Pulmonary artery endothelial cell (primary cell): ENCODE measurements around the gene STX3. TPM values are rescaled to one million over a fixed set of nuclear protein-coding genes. Genes with fewer than 3 reads are reported as not detected.
"Not testable (repeated sequence)": the region's sequence is repeated elsewhere in the genome, so short reads cannot be mapped to it uniquely, and the experiment has no call there.

ENCODE experiments used
- DNase-seq: peaks from one replicate; pipeline ENCODE4 v3.0.0-alpha.2; 2011; ENCODE audit warnings: low read depth, low spot score
- total RNA-seq: library from RNA; depleted of rRNA; stranded (reverse); fragments of >200 nt; gene quantifications from 2 replicates; pipeline ENCODE4 v1.2.3, GENCODE V29; 2014

STX3 gene
- total RNA-seq, 1 donor from 2014 or later: 26.7 TPM

DNA sequence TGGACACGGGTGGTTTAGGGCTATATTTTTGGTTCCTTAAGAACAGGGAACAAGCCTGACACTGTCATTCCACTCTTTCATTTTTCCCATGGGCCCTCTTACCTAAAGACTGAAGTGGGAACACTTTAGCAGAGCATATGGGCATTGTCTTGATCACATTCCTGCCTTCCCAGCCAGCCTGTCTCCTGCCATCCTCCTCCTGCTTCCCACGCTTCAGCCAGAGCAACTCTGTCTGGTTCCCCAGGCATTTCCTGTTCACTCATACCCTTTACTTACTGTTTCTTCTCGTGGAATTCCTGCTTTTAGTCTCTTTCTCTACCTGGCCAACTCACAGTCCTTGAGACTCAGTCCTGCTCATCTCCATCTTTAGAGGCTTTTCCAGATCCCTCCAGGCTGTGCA is 32.6 kb downstream of the STX3 start:
- DNase-seq: peak; percentile 80

DNA sequence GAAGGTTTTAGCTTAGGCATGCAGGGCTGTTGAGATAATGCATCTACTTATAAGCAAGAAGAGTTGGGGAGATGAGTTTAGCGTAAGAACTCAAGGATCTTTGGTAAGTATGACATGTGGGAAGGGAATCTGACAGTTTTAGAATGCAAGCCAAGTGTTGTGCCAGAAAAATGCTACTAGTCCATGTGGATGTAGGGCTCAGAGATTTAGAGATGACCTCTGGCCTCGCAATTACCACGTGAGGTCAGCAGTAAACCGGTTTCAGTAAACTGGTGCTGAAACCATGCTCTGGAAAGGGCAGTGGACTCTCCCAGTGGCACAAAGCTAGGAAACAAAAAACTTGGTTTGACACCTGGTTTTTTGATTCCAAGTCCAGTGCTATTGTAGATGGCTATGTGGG is 36.5 kb downstream of the STX3 start:
- DNase-seq: no peak

DNA sequence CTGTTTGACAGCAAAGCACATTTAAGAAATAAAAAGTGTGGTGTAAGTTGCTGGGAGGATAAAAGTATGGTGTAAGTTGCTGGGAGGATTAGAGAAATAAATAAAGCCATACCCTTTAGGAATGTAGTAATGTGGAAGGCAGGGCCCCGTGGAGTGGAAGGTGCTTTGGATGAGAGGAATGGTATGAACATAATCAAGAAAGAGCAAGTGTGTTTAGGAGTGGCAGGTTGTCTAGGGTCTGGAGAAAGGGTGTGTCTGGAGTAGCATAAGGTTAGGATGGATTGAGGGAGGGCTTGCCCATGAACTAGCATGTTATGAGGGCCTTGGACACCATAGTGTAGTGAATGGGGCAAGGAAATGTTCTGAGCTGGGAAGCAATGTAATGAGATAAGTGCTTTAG is 37.3 kb downstream of the STX3 start:
- DNase-seq: no peak

DNA sequence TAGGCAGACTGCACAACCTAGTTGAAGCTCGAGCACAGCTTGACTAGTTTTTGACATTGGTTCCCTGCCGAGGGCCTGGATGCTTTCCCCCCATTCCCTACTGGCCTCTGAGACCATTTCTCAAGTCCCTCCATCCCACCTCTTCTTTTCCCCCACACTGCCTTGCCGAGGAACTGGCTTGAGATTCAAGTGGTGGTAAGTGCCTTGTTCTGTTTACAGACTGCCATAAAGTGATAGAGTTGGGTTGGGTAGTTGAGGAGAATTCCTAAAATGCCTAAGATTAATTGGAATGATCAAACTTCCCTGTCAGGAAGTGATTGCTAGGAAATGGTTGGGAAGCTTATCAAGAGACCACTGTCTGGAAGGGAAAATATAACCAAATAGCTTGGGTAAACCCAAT is 39.2 kb downstream of the STX3 start:
- DNase-seq: no peak

DNA sequence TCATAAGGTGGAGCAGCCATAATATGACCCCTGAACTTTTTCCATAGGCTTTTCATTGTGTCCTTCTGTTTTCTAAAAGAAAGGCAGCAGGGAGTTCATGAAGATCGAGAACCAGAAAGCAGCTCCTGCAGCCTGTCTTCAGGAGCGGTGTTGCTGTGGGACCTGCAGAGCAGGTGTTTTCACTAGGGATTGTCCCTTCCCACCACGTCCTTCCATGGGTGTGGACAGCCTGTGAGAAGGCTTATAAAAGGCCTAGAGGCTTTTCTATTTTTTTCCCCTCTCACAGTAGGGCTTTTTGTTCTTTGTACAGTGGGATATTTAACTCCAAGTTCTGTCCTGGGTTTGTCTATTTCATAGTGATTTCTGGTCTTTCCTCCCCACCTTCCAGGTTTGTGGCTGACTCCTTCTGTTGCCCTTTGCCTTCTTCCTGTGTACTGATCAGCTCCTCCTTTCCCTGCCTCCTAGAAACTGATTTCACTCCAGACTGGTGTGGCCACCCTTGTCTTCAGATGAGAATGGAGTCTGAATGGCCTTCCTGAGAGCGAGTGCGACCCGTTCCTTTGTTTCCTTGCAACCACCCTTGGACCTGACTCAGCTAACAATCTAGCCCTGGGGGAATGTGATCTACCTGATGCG is 45.3 kb downstream of the STX3 start:
- DNase-seq: no peak

DNA sequence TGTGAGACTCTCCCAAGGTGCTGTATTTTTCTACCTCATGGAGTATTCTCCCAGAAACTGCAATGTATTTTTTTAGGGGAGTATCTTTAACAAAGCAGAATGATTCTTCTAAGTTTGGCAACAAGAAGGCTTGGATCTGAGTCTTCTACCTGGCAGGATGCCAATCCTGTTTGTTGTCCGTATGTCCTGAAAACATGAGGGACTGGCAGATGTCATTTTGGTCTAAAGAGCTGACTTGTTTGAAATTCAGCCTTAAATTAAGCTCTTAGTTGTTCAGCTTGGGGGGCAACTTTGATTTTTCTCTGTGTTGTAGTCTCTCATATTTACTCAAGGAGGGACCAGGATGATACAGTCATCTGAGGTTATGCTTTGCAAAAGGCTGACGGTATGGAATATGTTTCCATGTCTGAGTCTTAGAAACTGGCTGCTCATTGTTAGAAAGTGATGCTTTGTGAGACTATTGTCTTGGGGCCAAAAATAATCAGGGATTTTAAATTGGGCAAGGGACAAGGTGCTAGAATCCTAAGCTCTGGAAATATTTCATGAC is 46.1 kb downstream of the STX3 start:
- DNase-seq: no peak

DNA sequence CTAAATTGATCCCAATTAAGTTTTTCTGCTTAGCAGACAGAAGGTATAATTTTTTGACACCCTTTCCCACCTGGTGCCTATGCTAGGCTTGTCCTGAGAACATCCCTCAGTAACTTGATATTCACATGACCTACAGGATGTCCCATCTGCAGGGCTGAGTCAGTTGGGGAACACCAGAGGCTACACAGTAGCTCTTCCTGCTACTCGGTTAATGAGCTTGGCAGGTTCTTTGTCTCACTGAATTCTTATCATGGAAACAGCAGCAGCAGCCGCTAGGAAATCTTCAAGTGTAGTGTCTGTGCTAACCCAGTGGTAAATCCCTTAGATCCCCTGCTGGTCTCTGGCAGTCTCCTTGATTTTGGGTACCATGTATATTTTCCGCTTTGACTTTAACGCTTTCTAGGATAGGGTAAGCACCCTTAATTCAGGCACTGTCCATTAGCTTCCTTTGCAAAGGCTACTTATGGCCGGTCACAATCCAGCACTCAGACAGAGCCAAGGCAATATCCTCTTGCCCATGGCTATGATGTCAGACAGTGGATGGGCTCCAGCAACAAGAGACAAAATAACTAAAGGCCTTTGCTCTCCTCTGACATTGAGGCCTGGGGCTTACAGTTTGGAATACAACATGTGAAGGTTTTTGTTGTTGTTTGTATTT is 46.9 kb downstream of the STX3 start:
- DNase-seq: no peak

DNA sequence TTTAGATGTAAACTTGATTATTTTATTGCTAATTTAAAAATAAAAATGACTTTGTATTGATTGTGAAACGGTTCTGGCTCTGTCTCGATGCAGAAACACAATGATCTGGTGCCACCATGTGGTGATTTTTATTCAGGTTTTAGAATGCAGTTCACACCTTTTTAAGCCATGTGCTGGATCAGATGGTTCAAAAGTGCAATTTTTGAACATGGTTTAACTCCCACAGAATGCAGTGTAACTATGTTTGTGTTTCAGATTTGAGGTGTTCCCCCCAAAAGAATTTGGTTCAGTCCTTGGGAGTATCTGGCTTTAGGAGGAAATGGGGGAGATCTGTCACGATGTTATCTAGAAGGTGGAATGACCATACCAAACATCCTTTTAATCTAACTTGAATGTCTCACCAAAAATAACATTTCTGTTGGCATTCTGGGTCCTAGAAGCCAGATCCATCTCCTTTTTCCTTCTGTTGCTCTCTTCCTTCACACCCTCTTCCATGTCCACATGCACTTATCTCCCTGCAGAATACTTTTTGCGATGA is 47.5 kb downstream of the STX3 start:
- no peak for DNase-seq

DNA sequence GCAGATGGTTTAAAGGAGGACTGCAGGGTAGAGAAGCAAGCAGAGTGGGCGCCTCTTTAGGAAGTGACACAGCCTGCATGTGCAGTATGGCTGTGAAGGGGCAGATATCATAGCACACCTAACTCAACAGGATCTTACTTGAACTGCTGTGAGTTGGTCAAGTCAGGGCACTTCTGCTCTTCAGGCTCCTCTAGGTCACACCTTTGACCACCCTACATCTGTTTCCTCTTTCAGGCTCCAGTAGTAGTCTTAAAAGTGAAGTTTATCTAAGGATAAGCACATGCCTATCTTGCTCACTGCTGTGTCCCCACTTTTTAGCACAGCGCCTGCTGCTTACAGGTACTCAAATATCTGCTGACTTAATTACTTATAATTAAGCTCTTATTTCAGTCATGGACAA is 48.9 kb downstream of the STX3 start:
- DNase-seq: no peak

DNA sequence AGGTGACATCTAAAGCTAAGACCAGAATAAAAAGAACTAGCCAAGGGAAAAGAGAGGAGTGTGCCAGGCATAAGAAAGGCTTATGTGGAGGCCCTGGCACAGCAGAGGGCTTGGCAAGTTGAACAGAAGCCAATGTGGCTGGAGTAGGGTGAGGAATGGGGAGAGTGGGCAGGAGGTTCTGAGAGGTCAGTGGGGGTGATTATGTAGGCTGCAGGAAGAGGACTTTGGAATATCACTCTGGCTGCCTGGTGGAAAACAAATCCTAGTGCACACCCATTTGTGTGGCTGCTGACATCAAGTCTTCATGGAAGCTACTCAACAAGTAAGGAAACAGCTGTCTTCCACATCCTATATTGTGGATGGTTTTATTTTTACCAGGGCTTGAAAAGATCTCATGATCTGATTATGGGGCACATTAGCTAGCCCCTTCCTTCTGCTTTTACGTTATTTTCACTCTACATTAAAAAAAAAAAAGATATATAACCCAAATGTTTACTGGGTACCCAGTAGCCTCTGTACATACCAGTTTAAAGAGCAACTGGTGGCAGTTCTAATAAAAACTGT is 52.0 kb downstream of the STX3 start:
- no peak for DNase-seq

DNA sequence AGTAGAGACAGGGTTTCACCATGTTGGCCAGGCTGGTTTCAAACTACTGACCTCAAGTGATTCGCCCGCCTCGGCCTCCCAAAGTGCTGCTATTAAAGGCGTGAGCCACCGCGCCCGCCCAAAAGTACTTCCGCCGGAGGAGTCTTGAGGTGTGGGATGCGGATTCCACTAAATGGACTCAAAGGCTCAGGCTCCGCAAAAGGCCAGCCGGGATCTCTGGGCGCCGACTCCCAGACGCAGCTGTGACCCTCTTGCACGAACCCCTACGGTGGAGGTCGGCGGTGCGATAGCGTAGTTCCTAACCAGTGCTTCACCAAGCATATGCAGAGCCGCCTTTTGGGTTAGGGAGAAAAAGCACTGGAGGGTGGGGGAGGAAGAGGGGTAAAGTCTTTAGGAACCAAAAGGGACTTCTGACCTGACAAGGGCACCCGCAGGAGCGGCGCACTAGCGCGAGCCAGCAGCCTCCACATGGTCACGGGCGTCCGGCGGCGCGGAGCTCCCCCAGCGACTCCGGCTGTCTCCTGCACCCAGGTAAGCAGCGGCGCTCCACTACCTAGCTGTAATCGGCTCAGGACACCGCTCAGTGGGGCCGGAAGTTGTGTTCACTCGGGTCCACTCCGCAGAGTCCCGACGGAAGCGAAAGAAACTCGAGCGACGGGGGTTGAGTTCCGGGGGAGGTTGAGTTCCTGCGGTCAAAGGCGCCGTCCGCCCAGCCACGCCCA is 55.2 kb downstream of the STX3 start, which contains the start of gene MRPL16:
MRPL16 (minus strand) TSS at position 590 of the 722 bp plus-strand sequence; CDS start at position 470, 120 bp downstream.
- DNase-seq: no peak

DNA sequence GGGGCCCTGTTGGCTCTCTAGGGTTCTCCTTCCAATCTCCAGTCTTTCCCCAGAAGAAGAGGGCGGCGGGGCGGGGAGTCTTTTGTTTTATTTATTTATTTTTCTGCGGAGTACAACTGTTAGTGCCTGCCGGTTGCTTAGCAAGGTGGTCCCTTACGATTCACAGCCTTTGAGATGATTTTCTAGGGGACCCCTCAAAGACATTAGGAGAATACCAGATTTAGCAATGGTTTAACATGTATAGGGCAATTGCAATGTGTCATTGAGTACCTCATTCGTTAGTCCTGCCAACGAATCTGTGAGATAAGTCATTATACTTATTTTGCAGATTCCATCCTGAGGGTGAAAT is 55.7 kb downstream of the STX3 start:
- DNase-seq: no peak

DNA sequence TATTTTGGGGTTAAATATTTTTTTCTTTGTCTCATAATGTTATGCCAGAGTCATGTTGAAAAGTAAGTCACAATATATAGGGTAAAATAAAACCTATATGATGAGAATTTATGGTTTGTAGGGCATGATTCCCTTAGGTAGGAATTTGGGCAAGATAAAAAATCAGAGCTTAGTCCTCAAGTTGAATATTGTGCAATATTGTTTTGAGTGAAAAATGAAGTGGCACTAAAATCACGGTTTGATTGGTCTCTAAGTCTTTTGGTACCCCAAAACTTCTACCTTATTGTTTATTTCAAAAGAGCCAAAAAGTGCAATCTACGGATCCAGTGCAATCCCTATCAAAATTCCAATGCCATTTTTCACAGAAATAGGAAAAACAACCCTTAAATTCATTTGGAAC is 57.0 kb downstream of the STX3 start:
- no peak for DNase-seq

DNA sequence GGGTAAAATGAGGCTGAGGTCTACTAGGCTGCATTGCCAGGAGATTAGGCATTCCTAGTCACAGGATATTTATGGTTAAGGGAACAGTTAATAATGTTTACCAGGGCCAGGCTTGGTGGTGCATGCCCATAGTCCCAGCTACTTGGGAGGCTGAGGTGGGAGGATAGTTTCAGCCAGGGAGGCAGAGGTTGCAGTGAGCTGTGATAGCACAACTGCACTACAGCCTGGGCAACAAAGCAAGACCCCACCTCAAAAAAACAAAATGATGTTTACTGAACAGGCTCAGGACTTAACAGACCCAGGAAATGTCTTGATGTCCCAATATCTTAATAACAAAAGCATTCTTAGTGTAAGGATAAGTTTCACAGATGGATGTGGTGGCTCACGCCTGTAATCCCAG is 58.2 kb downstream of the STX3 start:
- no peak for DNase-seq

DNA sequence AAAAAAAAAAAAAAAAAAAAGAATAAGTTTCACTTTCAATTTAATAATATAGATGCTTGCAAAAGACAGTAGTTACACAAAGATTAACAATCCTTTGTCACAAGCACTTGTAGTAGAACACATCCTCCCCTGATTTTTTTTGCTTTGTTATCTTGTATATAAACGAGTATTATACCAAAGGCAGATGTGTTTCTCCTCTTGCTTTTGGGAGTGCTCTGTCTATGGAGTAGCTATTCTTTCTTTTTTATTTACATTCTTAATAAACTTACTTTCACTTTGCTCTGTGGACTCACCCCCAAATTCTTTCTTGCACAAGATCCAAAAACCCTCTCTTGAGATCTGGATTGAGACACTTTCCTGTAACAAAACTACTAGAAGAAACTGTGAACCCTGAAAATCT is 58.8 kb downstream of the STX3 start:
- no peak for DNase-seq

DNA sequence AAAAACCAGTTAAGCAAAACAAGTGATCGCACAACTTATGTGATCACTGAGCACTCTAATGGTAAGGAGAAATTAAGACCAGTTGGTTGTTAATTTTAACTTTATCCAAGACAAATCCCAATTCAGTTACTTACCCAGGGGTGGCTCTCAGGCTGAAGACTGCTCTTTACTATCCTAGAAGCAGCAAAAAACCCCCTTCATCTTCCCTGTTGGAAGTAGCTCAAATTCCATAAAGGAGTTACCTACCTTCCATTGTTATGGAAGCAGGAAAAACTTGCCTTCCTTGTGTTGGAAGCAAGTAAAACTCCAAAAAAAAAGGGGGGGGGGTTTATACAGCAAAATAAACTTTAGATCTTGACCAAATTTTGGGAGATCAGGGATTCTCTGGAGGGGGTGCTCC is 60.6 kb downstream of the STX3 start:
- DNase-seq: no peak

DNA sequence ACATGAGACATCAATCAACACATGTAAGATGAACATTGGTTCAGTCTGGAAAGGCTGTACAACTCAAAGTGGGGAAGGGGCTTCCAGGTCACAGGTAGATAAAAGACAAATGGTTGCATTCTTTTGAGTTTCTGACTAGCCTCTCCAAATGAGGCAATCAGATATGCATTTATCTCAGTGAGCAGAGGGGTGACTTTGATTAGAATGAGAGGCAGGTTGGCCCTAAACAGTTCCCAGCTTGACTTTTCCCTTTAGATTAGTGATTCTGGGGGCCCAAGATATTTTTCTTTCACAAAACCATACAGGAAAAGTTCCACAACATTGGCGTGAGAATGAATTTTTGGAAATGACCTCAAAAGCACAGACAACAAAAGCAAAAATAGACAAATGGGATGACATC is 61.3 kb downstream of the STX3 start:
- DNase-seq: not testable (repeated sequence)

DNA sequence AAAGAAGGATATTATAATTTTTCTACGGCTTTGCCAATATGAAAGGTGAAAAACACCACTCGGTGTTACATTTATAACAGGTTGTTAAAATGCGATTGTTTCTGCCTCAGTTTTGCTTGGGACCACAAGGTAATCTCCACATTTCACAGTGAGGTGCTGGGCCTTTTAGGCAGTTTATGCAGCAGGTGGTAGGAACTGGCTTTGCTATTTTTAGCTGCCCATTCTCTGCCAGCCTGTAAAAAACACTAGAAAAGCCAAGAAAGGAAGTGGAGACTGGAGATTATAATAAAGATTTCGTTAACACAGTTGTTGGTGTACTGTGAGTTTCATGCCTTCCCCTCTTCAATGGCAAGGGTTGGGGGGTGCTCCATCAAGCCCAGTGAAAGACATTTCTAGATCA is 63.4 kb downstream of the STX3 start:
- DNase-seq: no peak

DNA sequence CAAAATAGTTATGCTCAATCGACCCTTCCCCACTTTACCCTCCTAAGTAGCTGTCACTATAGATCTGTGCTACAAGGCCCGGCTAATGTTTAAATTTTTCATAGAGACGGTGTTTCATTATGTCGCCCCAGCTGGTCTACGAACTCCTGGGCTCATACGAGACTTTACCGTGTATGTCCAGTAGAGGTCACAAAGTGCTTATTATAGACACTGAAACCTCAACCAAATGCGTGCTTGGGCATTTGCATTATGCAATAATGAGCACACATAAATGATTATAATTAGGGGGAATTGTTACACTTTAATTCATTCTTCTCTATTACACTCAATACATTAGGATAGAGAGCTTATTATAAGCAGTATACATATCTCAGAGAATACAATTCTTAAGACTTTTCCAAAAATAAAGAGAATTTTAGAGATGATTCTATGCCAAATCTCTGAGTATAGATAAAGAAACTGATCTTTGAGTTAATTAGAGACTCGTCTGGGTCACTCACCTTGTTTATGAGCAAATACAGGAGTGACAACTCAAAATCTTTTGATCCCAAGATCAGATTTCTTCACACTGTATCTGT is 67.9 kb downstream of the STX3 start:
- DNase-seq: no peak

DNA sequence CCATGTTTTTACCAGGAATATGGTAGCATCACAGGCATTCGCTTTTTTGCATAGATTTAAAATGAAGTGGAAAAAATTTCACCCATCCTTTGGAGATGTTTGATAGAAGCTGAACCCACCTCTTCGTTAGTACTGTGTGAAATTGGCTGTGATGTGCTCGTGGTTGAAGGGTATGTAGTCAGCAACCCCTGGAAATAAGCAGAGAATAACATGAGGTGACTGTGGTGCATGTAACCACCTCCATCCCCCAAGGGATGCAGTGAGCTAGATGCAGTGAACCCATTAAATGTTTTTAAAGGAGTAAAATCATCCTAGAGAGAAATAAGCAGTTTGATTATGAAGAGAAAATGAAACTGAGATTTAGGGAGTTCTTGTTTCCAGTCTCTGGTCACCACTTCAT is 74.2 kb downstream of the STX3 start:
- DNase-seq: no peak

DNA sequence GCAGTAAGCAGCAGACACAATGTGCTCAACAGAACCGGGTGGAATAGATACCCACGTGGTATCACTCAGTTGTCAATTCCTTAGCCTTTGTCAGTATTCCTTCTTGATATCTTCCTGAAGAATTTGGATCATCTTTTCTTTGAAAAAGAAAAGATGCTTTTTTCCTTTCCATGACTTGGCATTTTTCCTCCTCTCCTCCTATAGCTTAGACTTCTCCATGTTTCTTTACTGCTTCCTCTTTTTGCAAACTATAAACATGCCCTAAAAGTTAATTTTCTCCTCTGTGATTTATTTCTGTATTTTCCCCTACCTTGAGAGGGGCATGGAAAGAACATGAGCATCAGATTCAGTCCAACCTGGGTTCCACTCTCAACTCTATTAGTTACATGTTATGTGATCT is 78.4 kb downstream of the STX3 start:
- DNase-seq: no peak

DNA sequence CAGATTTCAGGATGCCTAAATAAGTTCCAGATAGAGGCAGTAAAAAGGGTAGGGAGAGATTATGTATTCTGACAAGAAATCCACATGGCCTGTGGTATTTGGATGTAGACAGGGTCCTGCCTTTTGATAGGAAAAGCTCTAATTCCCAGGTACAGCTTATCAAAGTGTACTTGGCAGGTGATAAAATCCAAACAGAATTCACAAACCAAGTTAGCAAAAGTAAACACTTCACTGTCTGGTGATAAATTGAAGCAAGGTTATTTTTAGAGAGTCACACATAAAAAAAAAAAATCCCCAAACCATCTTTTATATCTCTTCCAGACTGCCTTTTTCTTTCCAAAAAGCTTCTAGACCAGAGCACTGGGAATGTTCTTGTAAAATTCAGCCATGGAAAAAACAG is 84.4 kb downstream of the STX3 start:
- DNase-seq: no peak
